HepG2 (cell line): ENCODE results near the gene ARHGAP35. TPM values are rescaled to one million over a fixed set of nuclear protein-coding genes. Genes with fewer than 3 reads are reported as not detected.

Source experiments
- E2F5 ChIP-seq: sonication (generic); formaldehyde crosslinking; conservative IDR thresholded peaks from 2 replicates; pipeline ENCODE4 v1.4.0; 2020; ENCODE audit warnings: missing genetic modification reagents
- FOXA1 ChIP-seq, 2 experiments: fragments of 450-650 bp in 1 of 2; sonication (generic) in 1 of 2; formaldehyde crosslinking in 1 of 2; IDR thresholded peaks; 2 replicates each; pipeline versions ENCODE4 v1.4.0 to v1.6.1; 2016 to 2020; ENCODE audit warnings: missing genetic modification reagents in 1 of 2
- LRRFIP1 ChIP-seq: sonication (generic); formaldehyde crosslinking; conservative IDR thresholded peaks from 2 replicates; pipeline ENCODE4 v1.4.0; 2020; ENCODE audit warnings: missing genetic modification reagents
- MZF1 ChIP-seq: sonication (generic); formaldehyde crosslinking; IDR thresholded peaks from 2 replicates; pipeline ENCODE4 v1.8.1; 2023; ENCODE audit warnings: mild to moderate bottlenecking, missing genetic modification reagents, borderline replicate concordance
- RNF2 ChIP-seq: fragments of 450-650 bp; conservative IDR thresholded peaks from 2 replicates; pipeline ENCODE4 v1.6.1; 2016; ENCODE audit warnings: low read depth
- SP5 ChIP-seq: IDR thresholded peaks from 2 replicates; pipeline ENCODE4 v1.6.1; 2016; ENCODE audit warnings: low read depth, borderline replicate concordance
- TCF7 ChIP-seq: sonication (generic); IDR thresholded peaks from 2 replicates; pipeline ENCODE4 v1.6.1; 2016; ENCODE audit warnings: antibody characterized with exemption, low read depth
- ZBED4 ChIP-seq: sonication (generic); formaldehyde crosslinking; IDR thresholded peaks from 2 replicates; pipeline ENCODE4 v1.4.0; 2020; ENCODE audit warnings: missing genetic modification reagents, borderline replicate concordance
- ZBTB3 ChIP-seq: sonication (generic); formaldehyde crosslinking; IDR thresholded peaks from 2 replicates; pipeline ENCODE4 v1.4.0; 2020; ENCODE audit warnings: low read depth, mild to moderate bottlenecking, moderate library complexity, missing genetic modification reagents, borderline replicate concordance
- ZBTB7B ChIP-seq: sonication (generic); formaldehyde crosslinking; IDR thresholded peaks from 2 replicates; pipeline ENCODE4 v1.4.0; 2020; ENCODE audit warnings: missing genetic modification reagents
- ZNF17 ChIP-seq: sonication (generic); formaldehyde crosslinking; IDR thresholded peaks from 2 replicates; pipeline ENCODE4 v1.5.0; 2020; ENCODE audit warnings: mild to moderate bottlenecking, missing genetic modification reagents
- ZNF276 ChIP-seq: sonication (generic); formaldehyde crosslinking; IDR thresholded peaks from 2 replicates; pipeline ENCODE4 v1.4.0; 2020; ENCODE audit warnings: mild to moderate bottlenecking, low read depth, missing genetic modification reagents
- ZNF512B ChIP-seq: sonication (generic); formaldehyde crosslinking; IDR thresholded peaks from 2 replicates; pipeline ENCODE4 v1.5.1; 2020; ENCODE audit warnings: missing genetic modification reagents, mild to moderate bottlenecking, borderline replicate concordance
- ZNF572 ChIP-seq: sonication (generic); formaldehyde crosslinking; IDR thresholded peaks from 2 replicates; pipeline ENCODE4 v1.5.1; 2020; ENCODE audit warnings: mild to moderate bottlenecking, missing genetic modification reagents
- ZNF660 ChIP-seq: sonication (generic); formaldehyde crosslinking; IDR thresholded peaks from 2 replicates; pipeline ENCODE4 v1.5.1; 2020; ENCODE audit warnings: mild to moderate bottlenecking, low read depth, missing genetic modification reagents, borderline replicate concordance
- polyA plus RNA-seq, 8 experiments: library from polyadenylated mRNA; depleted of rRNA in 3 of 8; stranded (reverse) in 7 of 8; unstranded in 1 of 8; fragments of >200 nt; fragmentation: Illumina TruSeq in 4 of 8; extraction: Trizol in 4 of 8; gene quantifications; 2 replicates each; pipeline versions ENCODE4 v1.2.1 to v1.2.3, GENCODE V29; 2011 to 2016; ENCODE audit warnings: low read depth in 4 of 8, missing spikeins in 1 of 8, mixed read lengths in 1 of 8; ENCODE audit not compliant: insufficient read depth in 1 of 8
- total RNA-seq, 5 experiments: library from RNA; depleted of rRNA; stranded (reverse); fragments of >200 nt; fragmentation: Illumina TruSeq; extraction: Trizol; gene quantifications; 2 replicates each; pipeline ENCODE4 v1.2.3, GENCODE V29; 2016; ENCODE audit warnings: low read depth in 1 of 5

The ARHGAP35 gene
- total and polyA plus RNA-seq, 2 of the 13 experiments (the other 11 are each of a cell fraction or from before 2014, with no cell fraction given) = 30.1 to 30.2 TPM

GRCh38 chr19:46812977-46813838, 47.6 kb upstream of the ARHGAP35 start (continued):
- TF ChIP-seq LRRFIP1 (CRISPR knock-in tag) (no peak), MZF1 (CRISPR knock-in tag) (no peak), SP5 (CRISPR knock-in tag) (no peak), FOXA1 (IDR thresholded peaks at IDR 0.05) (no peak), FOXA1 (CRISPR knock-in tag; IDR thresholded peaks at IDR 0.05) (no peak), ZNF17 (no peak), ZBED4 (CRISPR knock-in tag) (no peak), ZBTB3 (no peak), ZNF276 (no peak), TCF7 (0 out of 2 replicates have a peak, but pooled peaks have one; percentile 18), RNF2 (no peak), ZNF512B (CRISPR knock-in tag) (no peak), ZNF572 (CRISPR knock-in tag) (no peak), ZNF660 (no peak), E2F5 (CRISPR knock-in tag) (no peak), ZBTB7B (CRISPR knock-in tag) (no peak)
